COLO829 (cell line): Measurements from ENCODE around the gene CT83.

ENCODE experiments used
- DNase-seq: peaks from one replicate; pipeline ENCODE4 v3.0.0; 2012; ENCODE audit warnings: low spot score

CT83 gene

GRCh38 chrX:116462822-116463221 is at the start of gene CT83:
TSS of gene CT83 (minus strand) at chrX:116462976. CDS start at chrX:116462856, 120 bp downstream.
- DNase-seq, result no peak

GRCh38 chrX:116499780-116500179 is 37.0 kb upstream of the CT83 start:
- DNase-seq, result no peak

- no peak for DNase-seq
These were observed 30.5 kb upstream of the CT83 start for GRCh38 chrX:116493271-116493670.

GRCh38 chrX:116490104-116490503 is 27.3 kb upstream of the CT83 start:
- peak; percentile 0 for DNase-seq

GRCh38 chrX:116480059-116480458 is 17.3 kb upstream of the CT83 start:
- no peak for DNase-seq

- no peak for DNase-seq
These were observed 13.6 kb downstream of the CT83 start for GRCh38 chrX:116449156-116449555.

- DNase-seq, result no peak
These were observed 26.4 kb downstream of the CT83 start, which contains the start of gene SLC6A14 for GRCh38 chrX:116436358-116436816. TSS of gene SLC6A14 (plus strand) at chrX:116436606. CDS start at chrX:116436710, 104 bp downstream.

GRCh38 chrX:116435597-116435996 is 27.2 kb downstream of the CT83 start:
- no peak for DNase-seq

- no peak for DNase-seq
These were observed 34.8 kb downstream of the CT83 start for GRCh38 chrX:116427978-116428377.

GRCh38 chrX:116417968-116418367 is 44.8 kb downstream of the CT83 start:
- no peak for DNase-seq

GRCh38 chrX:116417214-116417613 is 45.6 kb downstream of the CT83 start:
- no peak for DNase-seq

- DNase-seq, result no peak
These were observed 49.5 kb downstream of the CT83 start for GRCh38 chrX:116413273-116413672.
